ENCODE results near the gene EIF2S3B. TPM values are rescaled to one million over a fixed set of nuclear protein-coding genes. Genes with fewer than 3 reads are reported as not detected.

The EIF2S3B gene
- total RNA-seq, 1 donor from 2014 or later = 1.9 TPM

DNA sequence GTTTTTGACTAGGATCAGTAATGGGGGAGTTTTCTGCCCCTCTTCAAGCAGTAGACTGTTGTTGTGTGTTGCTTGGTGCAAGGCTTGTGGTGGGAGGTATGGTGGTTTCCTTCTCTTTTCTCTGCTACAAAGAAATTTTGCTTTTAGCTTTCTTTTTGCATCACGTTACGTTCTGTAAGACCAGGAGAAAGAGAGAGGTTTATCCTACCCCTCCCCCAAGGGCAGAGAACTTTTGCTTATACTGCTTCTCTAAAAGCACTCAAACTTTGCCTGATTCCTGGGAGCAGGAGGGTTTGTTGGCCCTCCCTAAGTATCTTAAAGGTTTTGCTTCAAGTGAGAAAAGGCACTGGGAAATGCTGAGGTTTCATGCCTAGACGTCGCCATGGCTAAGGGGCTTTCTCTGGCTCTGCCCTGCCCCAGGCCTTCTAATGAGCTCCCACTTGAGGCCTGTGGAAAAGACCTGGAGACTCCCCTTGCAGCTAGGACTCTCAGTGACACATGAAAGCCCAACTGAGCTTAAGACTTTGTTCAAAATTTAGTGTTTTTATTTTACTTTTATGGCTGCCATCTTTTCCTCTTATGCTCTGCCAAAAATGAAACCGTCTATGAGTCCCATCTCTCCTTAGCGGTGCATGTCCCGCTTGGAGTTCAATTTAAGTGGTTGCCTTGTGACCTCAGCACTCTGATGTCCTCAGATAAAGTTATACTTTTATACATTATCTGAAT lies 49.2 kb downstream of the EIF2S3B start:
- no peak for DNase-seq

GRCh38 chr12:10557329-10557728 lies 51.6 kb downstream of the EIF2S3B start:
- DNase-seq = no peak

DNA sequence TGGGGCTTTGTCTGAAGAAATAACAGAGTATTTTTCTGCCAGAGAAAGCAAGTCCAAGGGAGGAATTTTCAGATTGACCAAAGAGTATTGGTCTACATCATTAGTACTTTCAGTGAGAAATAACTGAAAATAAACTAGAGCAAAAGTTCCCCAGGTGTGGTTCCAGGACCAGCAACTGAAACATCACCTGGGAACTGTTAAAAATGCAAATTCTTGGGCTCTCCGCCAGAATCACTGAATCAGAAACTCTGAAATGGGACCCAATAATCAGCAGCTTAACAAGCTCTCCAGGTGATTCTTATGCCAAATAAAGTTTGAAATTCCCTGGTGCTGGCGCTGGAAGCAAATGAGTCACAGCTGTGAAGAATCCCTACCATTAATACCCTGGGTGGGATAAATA lies 52.1 kb downstream of the EIF2S3B start:
- DNase-seq = no peak

Small RNA genes lying within 50 kb of the gene (small RNA-seq; reads per million reads assigned to genes)
- not detected for gene SLC25A39P2

Other genes with a start within 250 kb of the EIF2S3B start
- gene KLRD1, start 198.0 kb upstream of the EIF2S3B start, total RNA-seq = 0.16 TPM
- not detected for gene KLRK1, start 115.8 kb upstream of the EIF2S3B start, total RNA-seq
- not detected for gene KLRC4, start 96.1 kb upstream of the EIF2S3B start, total RNA-seq
- 2.2 TPM for gene KLRC3, start 85.3 kb upstream of the EIF2S3B start, total RNA-seq
- gene KLRC2, start 69.9 kb upstream of the EIF2S3B start, total RNA-seq = 2.5 TPM
- not detected for gene KLRC1, start 52.5 kb upstream of the EIF2S3B start, total RNA-seq
- 29.3 TPM for gene MAGOHB, start 107.7 kb downstream of the EIF2S3B start, total RNA-seq
- gene STYK1, start 168.2 kb downstream of the EIF2S3B start, total RNA-seq = 6.7 TPM
- gene YBX3, start 217.4 kb downstream of the EIF2S3B start, total RNA-seq = 4.5 TPM